ENCODE results near the gene ARPC4. TPM values are rescaled to one million over a fixed set of nuclear protein-coding genes. Genes with fewer than 3 reads are reported as not detected.

The ARPC4 gene
- 154 TPM for polyA plus RNA-seq (2013, experiment 1 of 2)
- 141 TPM for polyA plus RNA-seq (2013, experiment 2 of 2)

DNA sequence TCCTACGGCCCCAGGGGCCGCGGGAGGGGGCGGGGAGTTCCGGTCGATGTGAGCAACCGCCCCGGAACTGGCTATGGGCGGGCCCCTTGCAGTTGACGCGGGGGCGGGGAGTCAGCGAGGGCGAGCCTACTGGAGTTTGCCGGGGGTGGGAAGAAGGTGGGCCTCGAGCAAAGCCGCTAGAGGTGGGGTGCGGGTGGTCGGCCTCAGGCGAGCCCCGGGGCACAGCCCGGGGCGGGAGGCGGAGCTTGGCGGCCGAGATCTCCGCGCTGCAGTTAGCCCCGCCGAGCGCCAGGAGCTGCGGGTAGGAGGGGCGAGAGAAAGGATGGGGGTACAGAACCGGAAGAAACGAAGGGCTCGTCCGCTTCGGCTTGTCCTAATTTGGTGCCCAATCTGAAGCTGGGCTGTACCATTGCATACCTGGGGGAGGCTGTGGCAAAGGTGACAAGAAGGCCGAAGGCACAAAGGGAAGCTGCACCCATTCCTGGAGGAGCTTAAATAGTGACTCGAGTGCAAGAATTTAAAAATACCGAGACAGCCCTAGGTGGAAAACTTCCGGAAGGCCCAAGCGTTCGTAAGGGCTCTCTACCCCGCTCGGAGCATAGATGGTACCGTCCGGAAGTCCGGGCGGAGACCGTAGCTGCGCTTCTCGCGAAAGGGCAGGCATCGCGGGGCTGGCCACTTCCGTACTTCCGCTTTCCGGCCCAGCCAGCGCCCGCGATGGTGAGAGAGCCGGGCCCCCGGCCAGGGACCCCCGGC lies at the start of gene ARPC4, which contains the start of gene TADA3:
Gene ARPC4, plus strand, starts transcription at position 678 of the 756 bp plus-strand sequence. Its CDS starts 40 bp downstream, at position 718.
Gene TADA3, minus strand, starts transcription at position 69 of the 756 bp plus-strand sequence. CDS start 1,007 bp downstream, outside the sequence.
- no peaks in the 10 kb centered on the region for H3K27me3 ChIP-seq (ENCODE audit: insufficient read depth, low read length)
- H3K4me1 ChIP-seq (ENCODE audit: insufficient read depth, low read length), result peaks cover 6% of the 10 kb centered on the region; the same call in 1 of the 2 replicates
- H3K4me3 ChIP-seq (ENCODE audit: low read length), result peak within 1 kb of the TSS; percentile 96
- no peaks in the 10 kb centered on the region for H3K9me3 ChIP-seq (ENCODE audit: insufficient read depth, low read depth, low read length)
- peak within 1 kb of the TSS; percentile 92 for H3K27ac ChIP-seq (ENCODE audit: low read depth, low read length)
- H3K36me3 ChIP-seq (ENCODE audit: insufficient read depth, low read length), result peaks cover 49% of the 10 kb centered on the region
- peak within 1 kb of the TSS; percentile 97 for H3K9ac ChIP-seq (ENCODE audit: low read depth, low read length)
- WGBS, result under 1% methylated on average over 65 of the region's 65 CpGs

DNA sequence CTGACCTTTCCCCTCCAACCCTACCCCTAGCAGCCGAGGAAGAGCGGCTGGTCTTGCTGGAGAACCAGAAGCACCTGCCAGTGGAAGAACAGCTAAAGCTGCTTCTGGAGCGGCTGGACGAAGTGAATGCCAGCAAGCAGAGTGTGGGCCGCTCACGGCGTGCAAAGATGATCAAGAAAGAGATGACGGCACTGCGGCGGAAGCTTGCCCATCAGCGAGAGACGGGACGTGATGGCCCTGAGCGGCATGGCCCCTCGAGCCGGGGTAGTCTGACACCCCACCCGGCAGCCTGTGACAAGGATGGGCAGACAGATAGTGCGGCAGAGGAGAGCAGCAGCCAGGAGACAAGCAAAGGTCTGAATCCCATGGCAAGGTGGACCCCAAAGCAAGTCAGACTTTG lies 49.3 kb upstream of the ARPC4 start:
- H3K27ac ChIP-seq (ENCODE audit: low read depth, low read length), result no peak overlapping the region
- H3K4me1 ChIP-seq (ENCODE audit: insufficient read depth, low read length), result no peaks in the 10 kb centered on the region
- H3K4me3 ChIP-seq (ENCODE audit: low read length), result no peak overlapping the region
- WGBS, result 97% methylated on average over 18 of the region's 18 CpGs
- no peak overlapping the region for H3K9ac ChIP-seq (ENCODE audit: low read depth, low read length)
- peaks cover 100% of the 10 kb centered on the region for H3K36me3 ChIP-seq (ENCODE audit: insufficient read depth, low read length)
- no peaks in the 10 kb centered on the region for H3K9me3 ChIP-seq (ENCODE audit: insufficient read depth, low read depth, low read length)
- H3K27me3 ChIP-seq (ENCODE audit: insufficient read depth, low read length), result no peaks in the 10 kb centered on the region

DNA sequence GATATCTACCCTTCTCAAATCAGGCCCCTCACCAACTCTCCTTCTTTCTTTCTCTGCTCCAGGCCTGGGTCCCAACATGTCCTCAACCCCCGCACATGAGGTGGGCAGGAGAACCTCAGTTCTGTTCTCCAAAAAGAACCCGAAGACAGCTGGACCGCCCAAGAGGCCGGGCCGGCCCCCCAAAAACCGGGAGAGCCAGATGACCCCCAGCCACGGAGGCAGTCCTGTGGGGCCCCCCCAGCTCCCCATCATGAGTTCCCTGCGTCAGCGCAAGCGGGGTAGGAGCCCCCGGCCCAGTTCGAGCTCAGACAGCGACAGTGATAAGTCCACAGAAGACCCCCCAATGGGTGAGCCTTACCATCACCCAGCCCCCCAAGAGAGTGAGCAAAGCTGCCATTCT lies 48.7 kb upstream of the ARPC4 start:
- H3K36me3 ChIP-seq (ENCODE audit: insufficient read depth, low read length), result peaks cover 95% of the 10 kb centered on the region
- H3K27me3 ChIP-seq (ENCODE audit: insufficient read depth, low read length), result no peaks in the 10 kb centered on the region
- 96% methylated on average over 13 of the region's 13 CpGs for WGBS
- no peak overlapping the region for H3K9ac ChIP-seq (ENCODE audit: low read depth, low read length)
- H3K4me3 ChIP-seq (ENCODE audit: low read length), result no peak overlapping the region
- H3K9me3 ChIP-seq (ENCODE audit: insufficient read depth, low read depth, low read length), result no peaks in the 10 kb centered on the region
- H3K27ac ChIP-seq (ENCODE audit: low read depth, low read length), result no peak overlapping the region
- H3K4me1 ChIP-seq (ENCODE audit: insufficient read depth, low read length), result no peaks in the 10 kb centered on the region

DNA sequence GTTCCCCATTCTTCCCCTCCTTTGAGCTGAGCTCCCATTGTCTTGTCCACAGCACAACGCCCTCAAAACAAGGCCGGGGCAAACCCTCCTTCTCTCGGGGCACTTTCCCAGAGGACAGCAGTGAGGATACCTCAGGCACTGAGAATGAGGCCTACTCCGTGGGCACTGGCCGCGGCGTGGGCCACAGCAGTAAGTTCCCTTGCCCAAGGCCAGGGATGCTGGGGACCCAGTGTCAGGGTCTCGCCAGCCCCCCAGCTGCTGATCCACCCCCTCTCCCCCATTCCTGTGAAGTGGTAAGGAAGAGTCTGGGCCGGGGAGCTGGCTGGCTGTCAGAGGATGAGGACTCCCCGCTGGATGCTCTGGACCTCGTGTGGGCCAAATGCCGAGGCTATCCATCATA lies 47.4 kb upstream of the ARPC4 start:
- H3K4me3 ChIP-seq (ENCODE audit: low read length), result no peak overlapping the region
- no peaks in the 10 kb centered on the region for H3K27me3 ChIP-seq (ENCODE audit: insufficient read depth, low read length)
- H3K9me3 ChIP-seq (ENCODE audit: insufficient read depth, low read depth, low read length), result no peaks in the 10 kb centered on the region
- H3K9ac ChIP-seq (ENCODE audit: low read depth, low read length), result no peak overlapping the region
- WGBS, result 95% methylated on average over 12 of the region's 12 CpGs
- no peak overlapping the region for H3K27ac ChIP-seq (ENCODE audit: low read depth, low read length)
- H3K4me1 ChIP-seq (ENCODE audit: insufficient read depth, low read length), result no peaks in the 10 kb centered on the region
- peaks cover 82% of the 10 kb centered on the region for H3K36me3 ChIP-seq (ENCODE audit: insufficient read depth, low read length)

DNA sequence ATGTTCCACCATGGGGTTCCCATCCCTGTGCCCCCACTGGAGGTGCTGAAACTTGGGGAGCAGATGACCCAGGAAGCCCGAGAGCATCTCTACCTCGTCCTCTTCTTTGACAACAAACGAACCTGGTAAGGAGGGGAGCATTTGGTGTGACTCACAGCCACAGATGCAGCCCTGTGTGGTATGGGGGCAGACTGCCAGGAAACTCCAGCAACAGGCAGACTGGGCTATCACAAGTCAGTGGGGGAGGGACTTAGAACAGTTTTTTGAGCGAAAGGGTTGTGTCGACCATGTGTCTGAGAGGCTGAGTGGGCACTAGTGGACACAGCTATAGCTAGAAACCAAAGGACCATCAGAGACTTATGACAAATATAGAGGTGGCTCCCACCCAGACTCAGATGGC lies 46.6 kb upstream of the ARPC4 start:
- no peak overlapping the region for H3K27ac ChIP-seq (ENCODE audit: low read depth, low read length)
- no peaks in the 10 kb centered on the region for H3K4me1 ChIP-seq (ENCODE audit: insufficient read depth, low read length)
- no peaks in the 10 kb centered on the region for H3K9me3 ChIP-seq (ENCODE audit: insufficient read depth, low read depth, low read length)
- no peak overlapping the region for H3K4me3 ChIP-seq (ENCODE audit: low read length)
- WGBS, result 94% methylated on average over 5 of the region's 5 CpGs
- H3K36me3 ChIP-seq (ENCODE audit: insufficient read depth, low read length), result peaks cover 79% of the 10 kb centered on the region
- no peak overlapping the region for H3K9ac ChIP-seq (ENCODE audit: low read depth, low read length)
- H3K27me3 ChIP-seq (ENCODE audit: insufficient read depth, low read length), result no peaks in the 10 kb centered on the region

DNA sequence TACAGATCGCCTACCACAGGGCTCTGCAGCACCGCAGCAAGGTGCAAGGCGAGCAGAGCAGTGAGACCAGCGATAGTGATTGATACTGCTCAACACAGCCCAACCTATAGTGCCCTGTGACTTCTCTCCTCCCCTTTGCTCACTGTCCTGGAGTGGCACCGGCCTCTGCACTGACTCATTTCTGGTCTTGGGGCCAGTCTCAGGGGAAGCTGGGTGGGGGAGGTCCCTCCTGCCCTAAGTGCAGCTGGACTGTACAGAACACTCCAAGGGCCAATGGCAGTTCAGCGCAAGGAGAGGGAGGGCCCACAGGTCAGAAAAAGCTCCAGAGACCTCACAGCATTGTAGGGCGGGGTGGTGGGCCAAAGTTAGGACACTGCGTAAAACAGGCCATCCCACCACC lies 45.6 kb upstream of the ARPC4 start:
- Histone ChIP-seq H3K9me3 (ENCODE audit: insufficient read depth, low read depth, low read length) (no peaks in the 10 kb centered on the region), H3K4me1 (ENCODE audit: insufficient read depth, low read length) (no peaks in the 10 kb centered on the region), H3K27me3 (ENCODE audit: insufficient read depth, low read length) (no peaks in the 10 kb centered on the region), H3K4me3 (ENCODE audit: low read length) (no peak overlapping the region), H3K36me3 (ENCODE audit: insufficient read depth, low read length) (peaks cover 79% of the 10 kb centered on the region), H3K9ac (ENCODE audit: low read depth, low read length) (no peak overlapping the region), H3K27ac (ENCODE audit: low read depth, low read length) (no peak overlapping the region)
- WGBS, result 95% methylated on average over 7 of the region's 8 CpGs

DNA sequence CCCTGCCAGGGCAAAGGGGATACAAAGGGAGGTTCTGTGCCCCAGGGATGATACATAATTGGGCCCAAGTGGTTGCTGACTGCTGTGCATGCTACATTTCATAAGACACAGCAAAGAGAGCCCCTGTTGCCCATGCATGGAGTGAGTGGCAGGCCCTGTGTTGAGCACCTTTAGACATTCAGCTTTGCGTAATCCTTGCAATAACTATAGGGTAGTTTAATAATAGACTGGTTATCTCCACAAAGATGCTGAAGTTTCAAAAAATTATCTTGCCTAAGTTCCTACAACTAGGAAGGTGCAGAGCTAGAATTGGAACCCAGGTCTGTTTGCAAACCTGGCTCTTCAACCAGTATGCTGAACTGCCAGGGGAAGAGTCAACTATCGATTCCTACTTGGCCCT lies 44.9 kb upstream of the ARPC4 start:
- no peak overlapping the region for H3K4me3 ChIP-seq (ENCODE audit: low read length)
- no peaks in the 10 kb centered on the region for H3K27me3 ChIP-seq (ENCODE audit: insufficient read depth, low read length)
- H3K9ac ChIP-seq (ENCODE audit: low read depth, low read length), result no peak overlapping the region
- H3K4me1 ChIP-seq (ENCODE audit: insufficient read depth, low read length), result no peaks in the 10 kb centered on the region
- no peaks in the 10 kb centered on the region for H3K9me3 ChIP-seq (ENCODE audit: insufficient read depth, low read depth, low read length)
- WGBS, result 96% methylated on average over 2 of the region's 2 CpGs
- H3K27ac ChIP-seq (ENCODE audit: low read depth, low read length), result no peak overlapping the region
- H3K36me3 ChIP-seq (ENCODE audit: insufficient read depth, low read length), result peaks cover 79% of the 10 kb centered on the region

DNA sequence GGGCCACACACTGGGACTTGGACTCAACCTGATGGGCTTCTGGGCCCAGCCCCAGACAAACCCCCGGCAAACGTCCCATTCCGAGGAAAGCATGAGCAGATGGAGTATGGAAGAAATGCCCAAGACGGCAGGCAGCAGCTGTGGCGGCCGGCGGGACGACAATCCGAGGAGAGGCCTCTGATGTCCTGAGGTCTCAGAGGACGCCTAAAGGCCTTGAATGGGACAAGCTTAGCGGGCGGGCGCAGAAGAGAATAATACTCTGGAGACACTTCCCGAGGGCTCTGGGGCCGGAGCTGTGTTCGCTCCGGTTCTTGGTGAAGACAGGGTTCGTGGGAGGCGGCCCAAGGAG lies 43.6 kb upstream of the ARPC4 start:
- Histone ChIP-seq H3K9ac (ENCODE audit: low read depth, low read length) (peak overlapping the region; percentile 82), H3K4me3 (ENCODE audit: low read length) (peak overlapping the region; percentile 62), H3K9me3 (ENCODE audit: insufficient read depth, low read depth, low read length) (no peaks in the 10 kb centered on the region), H3K36me3 (ENCODE audit: insufficient read depth, low read length) (peaks cover 74% of the 10 kb centered on the region), H3K27me3 (ENCODE audit: insufficient read depth, low read length) (no peaks in the 10 kb centered on the region), H3K27ac (ENCODE audit: low read depth, low read length) (peak overlapping the region; percentile 84), H3K4me1 (ENCODE audit: insufficient read depth, low read length) (no peaks in the 10 kb centered on the region)
- WGBS, result 9% methylated on average over 19 of the region's 19 CpGs

DNA sequence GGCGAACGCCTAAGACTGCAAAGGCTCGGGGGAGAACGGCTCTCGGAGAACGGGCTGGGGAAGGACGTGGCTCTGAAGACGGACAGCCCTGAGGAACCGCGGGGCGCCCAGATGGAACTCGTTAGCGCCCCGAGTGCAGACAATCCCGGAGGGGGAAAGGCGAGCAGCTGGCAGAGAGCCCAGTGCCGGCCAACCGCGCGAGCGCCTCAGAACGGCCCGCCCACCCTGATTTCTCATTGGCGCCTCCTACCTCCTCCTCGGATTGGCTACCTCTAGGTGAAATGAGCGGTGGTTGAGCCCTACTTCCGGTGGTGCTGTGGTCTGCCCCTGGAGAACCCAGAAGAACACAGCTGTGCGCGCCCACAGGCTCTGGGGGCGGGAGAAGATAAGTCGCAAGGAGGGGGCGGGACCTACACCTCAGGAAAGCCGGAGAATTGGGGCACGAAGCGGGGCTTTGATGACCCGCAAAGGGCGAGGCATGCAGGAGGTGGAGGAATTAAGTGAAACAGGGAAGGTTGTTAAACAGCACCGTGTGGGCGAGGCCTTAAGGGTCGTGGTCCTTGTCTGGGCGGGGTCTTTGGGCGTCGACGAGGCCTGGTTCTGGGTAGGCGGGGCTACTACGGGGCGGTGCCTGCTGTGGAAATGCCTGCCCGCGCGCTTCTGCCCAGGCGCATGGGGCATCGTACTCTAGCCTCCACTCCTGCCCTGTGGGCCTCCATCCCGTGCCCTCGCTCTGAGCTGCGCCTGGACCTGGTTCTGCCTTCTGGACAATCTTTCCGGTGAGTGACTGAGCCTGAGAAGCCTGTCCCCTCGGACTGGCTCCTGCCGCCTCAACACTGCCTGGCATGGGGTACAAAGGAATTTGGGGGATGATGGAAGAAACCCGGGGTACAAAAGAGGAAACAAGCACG lies 43.0 kb upstream of the ARPC4 start, which contains the start of gene OGG1:
Gene OGG1, plus strand, starts transcription at position 308 of the 911 bp plus-strand sequence. Its CDS starts 335 bp downstream, at position 643.
- peaks cover 74% of the 10 kb centered on the region for H3K36me3 ChIP-seq (ENCODE audit: insufficient read depth, low read length)
- no peaks in the 10 kb centered on the region for H3K27me3 ChIP-seq (ENCODE audit: insufficient read depth, low read length)
- H3K4me1 ChIP-seq (ENCODE audit: insufficient read depth, low read length), result no peaks in the 10 kb centered on the region
- H3K9me3 ChIP-seq (ENCODE audit: insufficient read depth, low read depth, low read length), result no peaks in the 10 kb centered on the region
- peak within 1 kb of the TSS; percentile 84 for H3K27ac ChIP-seq (ENCODE audit: low read depth, low read length)
- H3K4me3 ChIP-seq (ENCODE audit: low read length), result peak within 1 kb of the TSS; percentile 62
- H3K9ac ChIP-seq (ENCODE audit: low read depth, low read length), result peak within 1 kb of the TSS; percentile 82
- WGBS, result under 1% methylated on average over 60 of the region's 60 CpGs

DNA sequence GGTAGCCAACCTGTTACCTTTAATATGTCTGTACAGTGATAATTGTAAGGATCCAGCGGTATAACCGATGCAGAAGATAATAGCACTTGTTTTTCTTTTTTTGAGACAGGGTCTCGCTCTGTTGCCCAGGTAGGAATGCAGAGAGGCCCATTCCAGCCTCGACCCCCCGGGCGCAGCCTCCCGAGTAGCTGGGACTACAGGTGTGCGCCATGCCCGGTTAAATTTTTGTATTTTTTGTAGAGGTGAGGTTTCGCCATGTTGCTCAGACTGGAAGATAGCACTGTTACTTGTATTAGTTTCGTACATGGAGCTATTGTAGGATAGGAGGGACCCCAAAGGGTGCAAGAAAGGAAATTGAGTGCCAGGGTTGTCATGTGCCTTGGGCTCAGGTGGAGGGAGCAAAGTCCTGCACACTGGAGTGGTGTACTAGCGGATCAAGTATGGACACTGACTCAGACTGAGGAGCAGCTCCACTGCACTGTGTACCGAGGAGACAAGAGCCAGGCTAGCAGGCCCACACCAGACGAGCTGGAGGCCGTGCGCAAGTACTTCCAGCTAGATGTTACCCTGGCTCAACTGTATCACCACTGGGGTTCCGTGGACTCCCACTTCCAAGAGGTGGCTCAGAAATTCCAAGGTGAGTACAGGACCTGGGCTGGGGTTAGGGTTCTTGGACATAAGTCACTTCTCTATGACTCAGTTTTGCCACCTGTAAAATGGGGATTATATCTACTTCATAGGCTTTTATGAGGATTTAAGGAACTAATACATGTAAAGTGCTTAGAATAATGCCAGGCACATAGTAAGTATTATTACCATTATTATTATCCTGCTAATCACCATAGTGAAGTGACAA lies 42.1 kb upstream of the ARPC4 start:
- no peaks in the 10 kb centered on the region for H3K9me3 ChIP-seq (ENCODE audit: insufficient read depth, low read depth, low read length)
- peak overlapping the region; percentile 58 for H3K9ac ChIP-seq (ENCODE audit: low read depth, low read length)
- H3K4me3 ChIP-seq (ENCODE audit: low read length), result peak overlapping the region; percentile 62
- no peaks in the 10 kb centered on the region for H3K27me3 ChIP-seq (ENCODE audit: insufficient read depth, low read length)
- peaks cover 72% of the 10 kb centered on the region for H3K36me3 ChIP-seq (ENCODE audit: insufficient read depth, low read length)
- H3K4me1 ChIP-seq (ENCODE audit: insufficient read depth, low read length), result no peaks in the 10 kb centered on the region
- WGBS, result 65% methylated on average over 17 of the region's 17 CpGs
- peak overlapping the region; percentile 70; the same call in 1 of the 2 replicates for H3K27ac ChIP-seq (ENCODE audit: low read depth, low read length)
